Stimulated activated CD8-positive, alpha-beta memory T cell treated with anti-CD3 and anti-CD28 coated beads, Interleukin-4, amount 100 ng/mL, for 48 hours (primary cell): ENCODE results near the gene IGFBP4.

Experiments used
- DNase-seq: peaks from one replicate; pipeline ENCODE4 v3.0.0-alpha.2; 2020

IGFBP4 gene

GRCh38 chr17:40457369-40457768, 14.1 kb downstream of the IGFBP4 start:
- DNase-seq: no peak

GRCh38 chr17:40457964-40458791, 14.9 kb downstream of the IGFBP4 start:
- DNase-seq: no peak

- no peak for DNase-seq
These were observed 15.7 kb downstream of the IGFBP4 start for GRCh38 chr17:40458851-40459482.

- DNase-seq: no peak
These were observed 16.7 kb downstream of the IGFBP4 start for GRCh38 chr17:40459636-40460603.

GRCh38 chr17:40460604-40460967, 17.3 kb downstream of the IGFBP4 start:
- no peak for DNase-seq

- DNase-seq: no peak
These were observed 17.9 kb downstream of the IGFBP4 start for GRCh38 chr17:40460968-40461731.

GRCh38 chr17:40461732-40462342, 18.6 kb downstream of the IGFBP4 start:
- no peak for DNase-seq

GRCh38 chr17:40462343-40463121, 19.3 kb downstream of the IGFBP4 start:
- DNase-seq: no peak

- DNase-seq: no peak
These were observed 19.9 kb downstream of the IGFBP4 start for GRCh38 chr17:40463122-40463550.

GRCh38 chr17:40464392-40464855, 21.2 kb downstream of the IGFBP4 start:
- DNase-seq: no peak

- no peak for DNase-seq
These were observed 23.2 kb downstream of the IGFBP4 start for GRCh38 chr17:40466298-40466971.

- DNase-seq: no peak
These were observed 24.1 kb downstream of the IGFBP4 start for GRCh38 chr17:40467281-40467867.

- no peak for DNase-seq
These were observed 25.3 kb downstream of the IGFBP4 start for GRCh38 chr17:40468560-40468959.

GRCh38 chr17:40469805-40470675, 26.8 kb downstream of the IGFBP4 start:
- DNase-seq: no peak

GRCh38 chr17:40470932-40471828, 27.9 kb downstream of the IGFBP4 start:
- no peak for DNase-seq

- DNase-seq: no peak
These were observed 28.8 kb downstream of the IGFBP4 start for GRCh38 chr17:40471846-40472732.
